ENCODE data around the gene KRTAP3-2.
A peak's percentile ranks its signal among the peaks of the same experiment; 100 is the strongest.
"Not testable (repeated sequence)": the region's sequence is repeated elsewhere in the genome, so short reads cannot be mapped to it uniquely, and the experiment has no call there.

KRTAP3-2 gene

DNA sequence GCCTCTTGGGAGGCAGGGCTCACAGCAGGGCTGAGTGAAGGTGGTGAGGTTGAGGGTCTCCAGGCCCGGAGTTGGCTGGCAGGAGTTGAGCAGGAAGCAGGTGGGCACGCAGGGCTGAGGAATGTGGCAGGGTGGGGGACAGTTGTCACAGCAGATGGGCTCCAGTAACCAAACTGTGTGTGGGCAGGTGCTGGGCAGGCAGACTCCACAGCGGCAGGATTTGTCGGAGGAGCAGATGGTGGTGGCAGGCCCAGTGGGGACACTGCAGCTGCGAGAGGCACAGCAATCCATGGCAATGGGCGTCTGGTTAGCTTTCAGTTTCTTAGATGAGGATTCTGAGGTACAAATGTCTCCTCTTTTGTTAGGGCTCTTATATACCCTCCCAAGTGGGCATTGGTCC is at the start of gene KRTAP3-2:
KRTAP3-2 (minus strand) TSS at position 344 of the 400 bp plus-strand sequence; CDS start at position 291, 53 bp downstream.
- DNase-seq, result not testable (repeated sequence)

GRCh38 chr17:41049110-41049509 is 49.4 kb upstream of the KRTAP3-2 start:
- DNase-seq, result no peak

DNA sequence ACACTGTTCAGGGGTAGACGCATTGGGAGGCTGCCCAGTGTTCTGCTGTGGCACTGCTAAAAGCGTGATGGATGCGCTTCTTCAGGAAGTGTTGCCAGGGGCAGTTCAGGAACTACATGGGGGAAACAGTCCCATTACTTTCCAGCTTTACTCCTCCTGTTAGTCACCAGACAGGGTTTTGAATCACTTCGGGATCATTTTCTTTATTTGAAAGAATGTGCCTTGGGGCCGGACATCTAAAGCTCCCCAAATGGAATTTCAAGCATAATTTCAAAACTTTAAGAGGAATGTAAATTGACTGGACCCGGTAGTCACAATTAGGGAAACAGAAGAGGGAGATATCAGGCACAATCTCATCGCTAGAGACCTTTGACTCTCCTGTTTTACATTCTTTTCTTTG is 48.7 kb upstream of the KRTAP3-2 start:
- DNase-seq, result peak; percentile 20

GRCh38 chr17:41046735-41047465 is 47.2 kb upstream of the KRTAP3-2 start, which contains the start of gene KRTAP2-1:
Gene KRTAP2-1, minus strand, starts transcription at chr17:41047316. Its CDS starts 49 bp downstream, at chr17:41047267.
- DNase-seq, result not testable (repeated sequence)

DNA sequence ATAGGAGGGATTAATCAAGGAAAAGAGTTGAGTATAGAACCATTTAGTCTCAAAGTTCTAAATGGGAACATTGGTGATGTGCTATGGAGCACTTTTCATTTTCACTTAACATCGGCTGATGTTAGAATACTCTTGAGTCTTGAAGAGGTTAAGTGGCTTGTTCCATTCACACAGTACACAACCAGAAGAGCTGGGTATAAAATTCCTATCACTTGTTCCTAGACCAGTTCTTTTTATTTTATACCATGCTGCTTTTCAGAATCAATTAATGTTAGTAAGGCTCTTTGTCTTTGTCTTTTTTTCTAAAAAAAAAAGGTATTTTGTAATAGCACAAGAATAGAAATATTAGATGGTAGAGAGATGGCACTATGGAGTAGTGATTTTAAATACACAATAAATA is 43.2 kb upstream of the KRTAP3-2 start:
- no peak for DNase-seq

DNA sequence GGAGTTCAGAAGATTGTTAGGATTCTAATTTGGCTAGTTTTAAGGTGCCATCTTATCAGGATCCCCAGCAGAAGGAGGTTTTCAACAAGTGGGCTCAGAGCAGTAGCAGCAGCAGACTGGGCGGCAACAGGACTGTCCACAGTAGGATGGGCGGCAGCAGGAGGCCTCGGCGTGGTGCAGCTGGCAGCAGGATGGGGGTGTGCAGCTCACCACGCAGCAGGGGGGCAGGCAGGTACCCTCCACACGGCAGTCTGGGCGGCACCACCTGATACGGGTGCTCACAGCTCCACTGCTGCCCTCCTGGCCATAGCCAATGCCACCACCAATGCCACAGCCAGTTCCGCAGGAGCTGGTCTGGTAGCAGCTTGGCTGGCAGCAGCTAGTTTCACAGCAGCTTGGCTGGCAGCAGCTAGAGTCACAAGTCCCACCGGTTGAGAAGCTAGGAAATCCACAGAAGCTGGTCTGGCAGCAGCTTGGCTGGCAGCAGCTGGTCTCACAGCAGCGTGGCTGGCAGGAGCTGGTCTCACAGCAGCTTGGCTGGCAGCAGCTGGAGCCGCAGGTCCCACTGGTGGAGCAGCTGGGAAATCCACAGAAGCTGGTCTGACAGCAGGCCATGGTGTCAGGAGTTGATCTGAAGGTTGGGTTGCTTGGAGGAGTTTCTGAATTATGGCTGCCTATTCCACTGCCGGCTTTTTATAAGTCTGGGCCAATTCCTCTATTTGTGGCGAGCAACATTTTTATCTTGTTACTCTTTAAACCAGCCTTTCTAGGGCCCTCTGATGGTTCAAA is 41.3 kb upstream of the KRTAP3-2 start, which contains the start of gene KRTAP1-1:
KRTAP1-1 (minus strand) TSS at position 668 of the 789 bp plus-strand sequence; CDS start at position 615, 53 bp downstream.
- not testable (repeated sequence) for DNase-seq

- DNase-seq, result no peak
These were observed 38.2 kb upstream of the KRTAP3-2 start for GRCh38 chr17:41037853-41038350.

GRCh38 chr17:41034346-41034935 is 34.7 kb upstream of the KRTAP3-2 start, which contains the start of gene KRTAP1-3:
Gene KRTAP1-3, minus strand, starts transcription at chr17:41034874. Its CDS starts 53 bp downstream, at chr17:41034821.
- not testable (repeated sequence) for DNase-seq

DNA sequence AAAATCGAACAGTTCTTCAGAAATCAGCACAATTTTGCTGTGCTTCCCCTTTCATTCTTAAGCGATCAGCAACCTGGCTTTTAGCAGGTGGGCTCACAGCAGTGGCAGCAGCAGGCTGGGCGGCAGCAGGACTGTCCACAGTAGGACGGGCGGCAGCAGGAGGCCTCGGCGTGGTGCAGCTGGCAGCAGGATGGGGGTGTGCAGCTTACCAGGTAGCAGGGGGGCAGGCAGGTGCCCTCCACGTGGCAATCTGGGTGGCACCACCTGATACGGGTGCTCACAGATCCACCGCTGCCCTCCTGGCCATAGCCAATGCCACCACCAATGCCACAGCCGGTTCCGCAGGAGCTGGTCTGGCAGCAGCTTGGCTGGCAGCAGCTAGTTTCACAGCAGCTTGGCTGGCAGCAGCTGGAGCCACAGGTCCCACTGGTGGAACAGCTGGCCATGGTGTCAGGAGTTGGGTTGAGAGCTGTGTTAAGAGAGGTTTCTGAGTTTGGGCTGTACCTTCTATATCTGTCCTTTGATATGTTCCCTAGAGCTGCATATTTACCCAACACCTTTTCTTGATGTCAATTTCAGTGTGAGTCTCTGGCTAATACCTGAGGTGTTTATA is 30.0 kb upstream of the KRTAP3-2 start, which contains the start of gene KRTAP1-4:
KRTAP1-4 (minus strand) TSS at position 563 of the 613 bp plus-strand sequence; CDS start at position 446, 117 bp downstream.
- no peak for DNase-seq

DNA sequence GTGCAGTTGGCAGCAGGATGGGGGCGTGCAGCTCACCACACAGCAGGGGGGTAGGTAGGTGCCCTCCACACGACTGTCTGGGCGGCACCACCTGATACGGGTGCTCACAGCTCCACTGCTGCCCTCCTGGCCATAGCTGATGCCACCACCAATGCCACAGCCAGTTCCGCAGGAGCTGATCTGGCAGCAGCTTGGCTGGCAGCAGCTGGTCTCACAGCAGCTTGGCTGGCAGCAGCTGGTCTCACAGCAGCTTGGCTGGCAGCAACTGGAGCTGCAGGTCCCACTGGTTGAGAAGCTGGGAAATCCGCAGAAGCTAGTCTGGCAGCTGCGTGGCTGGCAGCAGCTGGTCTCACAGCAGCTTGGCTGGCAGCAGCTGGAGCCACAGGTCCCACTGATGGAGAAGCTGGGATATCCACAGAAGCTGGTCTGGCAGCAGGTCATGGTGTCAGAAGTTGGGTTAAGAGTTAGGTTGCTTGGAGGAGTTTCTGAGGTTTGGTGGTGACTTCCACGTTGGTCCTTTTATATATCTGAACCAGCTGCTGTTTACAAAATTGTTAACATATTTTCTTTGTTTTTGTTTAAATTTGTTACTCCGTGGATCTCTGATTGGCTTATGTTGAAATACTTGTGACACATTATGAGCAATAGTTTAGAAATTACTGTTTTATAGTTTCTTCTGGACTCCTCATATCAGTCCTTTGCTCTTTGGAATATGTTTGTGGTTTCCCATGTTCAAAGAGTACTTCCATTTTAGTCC is 27.2 kb upstream of the KRTAP3-2 start, which contains the start of gene KRTAP1-5:
KRTAP1-5 (minus strand) TSS at position 494 of the 757 bp plus-strand sequence; CDS start at position 441, 53 bp downstream.
- DNase-seq, result peak; percentile 45

DNA sequence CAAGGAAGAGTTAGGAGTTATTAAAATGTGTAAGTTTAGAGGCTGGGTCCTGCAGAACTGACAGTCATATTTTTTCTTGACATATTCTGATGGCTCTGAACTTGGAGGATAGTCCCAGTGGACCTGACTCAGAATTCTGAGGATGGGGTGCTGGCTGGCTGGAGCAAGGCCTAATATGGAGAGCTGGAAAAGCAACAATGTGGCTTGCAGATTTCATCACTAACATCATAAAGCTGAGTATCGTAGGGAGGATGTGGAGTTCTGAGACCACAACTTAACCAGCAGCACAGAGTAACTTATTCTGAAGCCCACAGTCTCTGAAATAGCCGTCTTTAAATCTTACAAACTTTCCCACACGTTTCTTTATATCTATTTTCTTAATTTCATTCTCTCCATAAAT is 25.0 kb upstream of the KRTAP3-2 start:
- no peak for DNase-seq

- DNase-seq, result no peak
These were observed 20.6 kb upstream of the KRTAP3-2 start for GRCh38 chr17:41020336-41020735.

GRCh38 chr17:41019415-41019814 is 19.7 kb upstream of the KRTAP3-2 start:
- DNase-seq, result no peak

DNA sequence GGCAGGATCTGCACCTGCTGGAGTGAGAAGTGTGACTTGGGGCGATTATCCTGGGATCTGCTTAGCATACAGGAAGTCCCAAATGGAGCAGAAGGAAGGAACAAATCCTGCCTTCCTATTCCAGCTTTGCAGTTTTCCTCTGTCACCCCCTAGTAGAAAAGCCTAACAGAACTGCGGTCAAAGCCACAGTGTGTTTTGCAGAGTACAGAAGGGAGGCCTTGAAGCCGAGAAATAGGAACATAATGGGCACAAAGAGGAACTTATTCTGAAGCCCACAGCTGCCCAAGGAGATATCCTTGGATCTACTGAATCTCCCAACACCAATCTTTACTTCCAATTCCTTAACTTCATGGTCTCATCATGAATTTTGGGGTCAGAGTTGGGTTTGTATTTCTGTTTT is 18.8 kb upstream of the KRTAP3-2 start:
- DNase-seq, result no peak

GRCh38 chr17:41016578-41017215 is 17.0 kb upstream of the KRTAP3-2 start:
- no peak for DNase-seq

DNA sequence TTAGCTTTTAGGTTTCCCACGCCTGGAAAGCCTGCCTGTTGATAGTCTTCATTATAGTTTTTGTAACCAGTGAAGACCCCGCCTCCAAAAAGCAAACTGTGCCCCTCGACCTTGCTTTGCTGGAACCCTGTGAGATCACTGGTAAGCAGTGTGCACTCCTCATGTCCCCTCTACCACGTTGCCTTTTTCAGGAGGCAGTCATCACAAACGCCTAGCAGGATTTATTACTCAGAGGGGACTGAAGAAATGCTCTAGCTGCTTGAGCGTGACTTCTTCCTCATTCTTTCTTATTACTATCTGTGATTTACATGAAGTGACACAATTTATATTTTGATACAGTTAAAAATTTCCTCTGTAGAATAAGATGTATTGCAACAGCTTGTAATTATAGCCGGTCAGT is 15.7 kb upstream of the KRTAP3-2 start:
- no peak for DNase-seq

DNA sequence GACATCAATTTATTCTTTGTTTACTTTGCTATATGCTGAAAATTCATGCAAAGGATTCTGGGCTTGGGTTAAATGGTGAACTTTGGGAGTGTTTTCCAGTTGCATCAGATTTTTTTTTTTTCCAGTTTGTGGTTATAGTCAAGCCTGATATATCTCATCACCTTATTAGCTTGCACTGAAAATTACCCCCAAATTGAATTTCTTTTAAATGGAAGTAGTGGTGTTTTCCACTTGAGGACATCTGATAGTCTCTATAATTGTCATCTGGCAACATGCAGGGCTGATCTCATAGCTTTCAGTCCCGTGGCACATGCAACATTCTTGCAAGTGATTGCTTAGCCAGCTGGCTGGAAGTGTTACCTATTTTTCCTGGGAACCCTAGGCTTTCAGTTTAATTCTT is 13.9 kb upstream of the KRTAP3-2 start:
- DNase-seq, result no peak

GRCh38 chr17:41013181-41013580 is 13.5 kb upstream of the KRTAP3-2 start:
- DNase-seq, result no peak

- DNase-seq, result no peak
These were observed 12.8 kb upstream of the KRTAP3-2 start for GRCh38 chr17:41012326-41013120.

- DNase-seq, result no peak
These were observed 10.7 kb upstream of the KRTAP3-2 start for GRCh38 chr17:41010441-41010840.
